Femur (tissue), 1 donor: ENCODE results near the gene MKLN1.

Source experiments
- DNase-seq: peaks from one replicate; pipeline ENCODE4 v3.0.0-alpha.2; 2017

The MKLN1 gene

DNA sequence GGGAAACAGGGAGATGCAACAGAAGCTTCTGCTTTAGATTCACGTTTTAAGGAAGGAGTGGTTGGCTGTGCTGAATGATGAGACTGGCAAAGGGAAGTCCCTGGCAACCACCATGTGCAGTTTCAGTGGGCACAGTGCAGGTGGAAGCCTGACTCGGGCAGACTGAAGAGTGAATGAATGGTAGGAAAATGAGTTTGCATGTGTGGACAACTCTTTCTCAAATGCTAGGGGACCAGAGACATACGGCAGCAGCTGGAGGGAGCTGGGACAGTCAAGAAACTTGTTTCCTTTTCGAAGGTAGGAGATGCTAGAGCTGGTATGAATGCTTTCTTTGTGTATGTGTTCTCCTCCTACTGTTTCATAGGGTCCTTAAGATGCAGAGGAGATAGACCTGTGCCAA lies 199.8 kb downstream of the MKLN1 start:
- no peak for DNase-seq

- DNase-seq, result no peak
Measured at GRCh38 chr7:131529179-131529578, 201.5 kb downstream of the MKLN1 start.

DNA sequence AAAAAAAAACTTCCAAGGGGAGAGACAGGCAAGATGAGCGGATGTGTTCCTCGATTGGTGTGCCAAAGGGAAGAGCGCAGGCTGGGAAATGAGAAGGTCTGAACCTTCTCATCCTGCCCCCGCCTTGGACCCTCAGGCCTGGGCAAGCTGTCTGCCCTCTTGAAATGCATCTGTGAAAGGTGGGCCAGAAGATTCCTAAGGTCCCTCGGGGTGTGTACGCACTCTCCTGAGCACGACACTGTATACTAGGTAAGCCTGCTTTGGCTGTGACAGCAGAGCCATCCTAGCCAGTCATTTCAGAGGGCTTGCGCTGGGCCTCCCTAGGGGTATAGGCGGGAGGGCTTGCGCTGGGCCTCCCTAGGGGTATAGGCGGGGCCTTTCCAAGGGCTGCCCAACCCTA lies 201.9 kb downstream of the MKLN1 start:
- DNase-seq, result no peak

- no peak for DNase-seq
Measured at GRCh38 chr7:131530137-131530536, 202.5 kb downstream of the MKLN1 start.

- no peak for DNase-seq
Measured at GRCh38 chr7:131532570-131533091, 205.0 kb downstream of the MKLN1 start.

- no peak for DNase-seq
Measured at GRCh38 chr7:131533151-131533559, 205.5 kb downstream of the MKLN1 start.

DNA sequence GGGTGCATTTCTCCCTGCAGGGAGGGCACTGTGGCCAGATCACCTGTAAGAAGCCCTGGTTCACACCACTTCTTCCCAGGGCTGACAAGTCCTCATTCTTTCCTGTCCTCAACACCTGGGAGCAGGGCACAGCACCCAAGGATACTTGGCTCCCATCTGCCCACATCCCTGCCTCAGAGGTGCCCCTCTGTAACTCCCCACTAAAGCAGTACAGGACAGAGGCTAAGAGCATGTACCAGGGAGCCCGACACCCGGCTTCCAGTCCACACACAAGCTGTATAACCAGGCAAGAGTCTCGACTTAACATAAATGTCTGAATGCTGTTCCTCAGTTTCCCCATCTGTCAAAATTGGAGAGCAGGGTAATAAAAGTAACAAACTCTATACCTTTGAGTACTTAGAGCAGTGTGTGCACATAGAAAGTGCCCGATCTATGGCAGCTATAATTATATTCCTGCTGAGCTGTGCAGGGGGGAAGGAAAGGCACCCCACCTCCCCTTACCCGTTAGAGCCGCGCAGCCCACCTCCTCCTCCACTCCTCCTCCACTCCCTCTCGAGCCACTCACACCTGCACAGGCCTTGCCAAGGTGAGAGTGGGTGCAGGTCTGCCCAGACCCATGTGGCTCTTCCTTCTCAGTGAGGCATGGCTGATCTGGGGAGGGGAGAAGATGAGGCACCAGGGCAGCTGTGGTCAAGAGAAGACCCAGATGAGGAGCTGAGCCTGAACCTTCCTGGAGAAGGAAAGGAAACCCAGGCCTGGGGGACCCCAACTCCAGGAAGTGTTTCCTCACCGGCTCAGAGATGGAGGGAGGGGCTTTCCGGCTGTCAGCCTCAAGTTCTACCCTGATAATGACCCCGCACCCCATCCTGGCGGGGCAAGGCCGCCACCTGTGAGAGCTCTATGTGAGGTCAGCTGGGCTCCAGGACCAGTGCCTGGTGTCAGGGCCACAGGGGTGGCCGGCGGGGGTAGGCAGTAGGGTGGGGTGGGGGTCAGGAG lies 206.2 kb downstream of the MKLN1 start:
- no peak for DNase-seq

- DNase-seq, result no peak
Measured at GRCh38 chr7:131536361-131536849, 208.7 kb downstream of the MKLN1 start.

GRCh38 chr7:131537571-131537978 lies 209.9 kb downstream of the MKLN1 start:
- no peak for DNase-seq

GRCh38 chr7:131538071-131538812 lies 210.6 kb downstream of the MKLN1 start:
- DNase-seq, result no peak

DNA sequence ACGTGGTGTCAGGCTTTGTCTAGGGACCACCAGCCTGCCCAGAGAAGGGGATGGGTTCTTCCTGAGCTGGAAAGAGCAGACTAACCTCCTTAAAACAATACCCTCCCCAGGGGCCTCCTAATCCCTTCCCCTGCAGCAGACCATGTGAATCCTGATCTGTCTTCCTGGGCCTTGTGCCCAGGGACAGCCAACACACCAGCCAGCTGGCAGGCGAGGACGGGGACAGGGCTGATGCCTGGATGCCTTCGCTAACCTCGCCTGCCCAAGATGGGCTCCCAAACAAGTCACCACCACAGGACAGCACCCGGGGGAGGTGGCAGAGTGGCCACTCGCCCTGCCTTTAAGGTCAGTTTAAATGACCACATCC lies 211.1 kb downstream of the MKLN1 start:
- DNase-seq, result peak; percentile 53

DNA sequence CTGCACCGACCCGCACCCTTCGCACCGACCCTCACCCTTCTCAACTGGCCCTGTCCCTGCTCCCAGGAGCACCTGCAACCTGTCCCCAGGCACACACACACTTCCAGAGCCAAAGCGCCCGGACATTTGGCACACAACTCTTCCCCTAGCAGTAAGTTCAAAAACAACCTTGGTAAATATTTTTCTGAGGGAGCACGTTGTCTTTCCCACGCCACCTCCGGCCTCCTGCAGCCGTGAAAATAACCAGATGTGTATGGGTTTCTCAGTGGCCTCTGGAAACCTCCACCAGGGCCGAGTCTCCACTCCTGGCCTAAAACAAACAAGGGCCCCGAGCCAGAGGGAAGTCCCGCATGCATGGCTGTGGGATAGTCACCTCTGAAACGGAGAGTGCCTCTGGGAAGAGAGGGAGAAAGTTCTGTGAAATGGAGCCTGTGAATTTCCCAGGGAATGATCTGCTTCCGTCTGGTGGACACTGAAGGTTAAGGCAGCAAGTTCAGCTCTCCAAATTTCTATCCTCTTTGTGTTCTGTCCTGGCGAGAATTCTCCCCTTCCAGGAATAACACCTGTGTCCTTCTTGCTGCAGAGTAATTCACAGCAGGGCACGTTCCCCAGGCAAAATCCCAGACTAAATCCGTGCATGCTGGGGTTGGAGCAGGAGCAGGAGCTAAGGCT lies 213.0 kb downstream of the MKLN1 start:
- no peak for DNase-seq

GRCh38 chr7:131543298-131543697 lies 215.6 kb downstream of the MKLN1 start:
- no peak for DNase-seq

DNA sequence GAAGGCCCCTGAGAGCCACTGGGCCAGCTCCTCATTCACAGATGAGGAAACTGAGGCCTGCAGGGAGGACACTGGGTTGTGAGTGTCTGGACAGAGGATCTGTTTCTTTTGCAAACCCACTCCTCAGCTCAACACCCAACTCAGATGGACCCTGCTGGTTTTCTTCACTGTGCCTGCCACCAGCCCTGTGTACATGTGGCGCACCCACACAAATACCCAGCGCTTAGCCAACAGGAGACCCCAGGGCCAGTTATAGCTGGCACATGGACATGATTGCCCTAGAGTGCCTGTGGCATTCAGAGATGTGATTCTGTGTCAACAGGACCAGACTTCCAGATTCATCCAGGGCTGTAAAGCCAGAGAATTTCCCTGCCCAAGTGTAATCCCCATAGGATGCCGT lies 216.3 kb downstream of the MKLN1 start:
- DNase-seq, result no peak

GRCh38 chr7:131544449-131545301 lies 217.0 kb downstream of the MKLN1 start:
- no peak for DNase-seq

DNA sequence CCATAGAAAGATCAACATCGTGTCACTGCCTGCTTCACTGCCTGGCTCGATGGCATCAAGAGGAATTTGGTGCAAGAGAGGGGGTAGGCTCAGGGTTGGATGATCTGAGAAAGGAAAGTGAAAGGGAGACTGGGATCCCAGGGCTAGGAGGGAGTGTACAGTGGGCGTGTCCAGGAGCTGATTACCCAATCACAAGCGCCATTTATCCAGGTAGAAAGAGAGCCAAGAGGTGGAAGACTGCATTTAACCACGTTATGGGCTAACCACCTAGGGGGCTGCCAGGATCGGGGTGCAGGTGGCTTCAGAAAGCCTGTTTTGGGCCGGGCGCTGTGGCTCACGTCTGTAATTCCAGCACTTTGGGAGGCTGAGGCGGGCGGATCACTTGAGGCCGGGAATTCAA lies 218.4 kb downstream of the MKLN1 start:
- DNase-seq, result no peak
